ENCODE results near the gene STAM2.

STAM2 gene

DNA sequence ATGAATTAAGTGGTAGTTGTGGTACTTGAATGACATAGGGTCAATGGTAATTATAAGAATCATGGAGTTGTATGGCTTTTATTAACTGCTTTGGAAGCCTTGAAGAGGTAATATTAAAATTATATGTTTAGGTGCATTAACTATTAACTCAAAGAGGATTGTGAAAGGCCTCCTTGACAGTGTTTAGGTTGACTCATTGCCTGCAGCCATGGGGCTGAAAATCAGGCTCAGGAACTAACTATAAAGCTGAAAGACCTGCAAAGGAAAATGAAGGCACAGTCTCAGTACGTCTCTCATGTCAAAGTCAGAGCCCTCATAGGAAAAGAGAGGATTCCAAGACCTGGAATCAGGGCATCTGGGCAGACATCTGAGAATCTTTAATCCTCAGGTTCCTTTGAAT lies 107.7 kb downstream of the STAM2 start:
- no peak for DNase-seq

Data from NCI-H774 (cell line).